Measurements from ENCODE around the gene PRDM5. TPM values are rescaled to one million over a fixed set of nuclear protein-coding genes. Genes with fewer than 3 reads are reported as not detected.

PRDM5 gene
- total RNA-seq, 2 donors from 2014 or later = 9.2 to 9.3 TPM

DNA sequence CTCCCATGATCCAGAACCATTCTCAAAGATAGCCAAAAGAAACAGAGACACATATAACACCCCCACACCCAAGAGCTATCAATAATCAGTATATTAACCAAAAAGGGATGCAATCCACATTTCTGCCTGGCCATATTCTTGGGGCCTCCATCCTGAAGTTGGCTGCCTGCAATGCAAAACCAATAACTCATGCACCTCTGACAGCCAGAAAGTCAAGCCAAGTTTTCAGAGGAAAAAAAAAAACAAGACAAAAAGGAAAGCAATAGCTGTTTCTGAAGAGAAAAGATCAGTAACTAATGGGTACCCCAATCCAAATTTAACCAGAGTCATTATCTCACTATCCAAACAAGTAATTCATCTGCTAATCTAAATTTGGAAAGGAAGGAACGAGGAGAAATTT, 7.3 kb upstream of the PRDM5 start:
- no peak overlapping the region for H3K4me3 ChIP-seq
- no peaks in the 10 kb centered on the region for H3K4me1 ChIP-seq
- no peaks in the 10 kb centered on the region for H3K36me3 ChIP-seq
- DNase-seq = no peak
- intact Hi-C loops (cut with DNase I) = loop anchor here (5.0 kb wide), 1 partner anchor 142 kb away; the partner anchor contains the start of gene NDNF
- TF ChIP-seq, protein P1, sequence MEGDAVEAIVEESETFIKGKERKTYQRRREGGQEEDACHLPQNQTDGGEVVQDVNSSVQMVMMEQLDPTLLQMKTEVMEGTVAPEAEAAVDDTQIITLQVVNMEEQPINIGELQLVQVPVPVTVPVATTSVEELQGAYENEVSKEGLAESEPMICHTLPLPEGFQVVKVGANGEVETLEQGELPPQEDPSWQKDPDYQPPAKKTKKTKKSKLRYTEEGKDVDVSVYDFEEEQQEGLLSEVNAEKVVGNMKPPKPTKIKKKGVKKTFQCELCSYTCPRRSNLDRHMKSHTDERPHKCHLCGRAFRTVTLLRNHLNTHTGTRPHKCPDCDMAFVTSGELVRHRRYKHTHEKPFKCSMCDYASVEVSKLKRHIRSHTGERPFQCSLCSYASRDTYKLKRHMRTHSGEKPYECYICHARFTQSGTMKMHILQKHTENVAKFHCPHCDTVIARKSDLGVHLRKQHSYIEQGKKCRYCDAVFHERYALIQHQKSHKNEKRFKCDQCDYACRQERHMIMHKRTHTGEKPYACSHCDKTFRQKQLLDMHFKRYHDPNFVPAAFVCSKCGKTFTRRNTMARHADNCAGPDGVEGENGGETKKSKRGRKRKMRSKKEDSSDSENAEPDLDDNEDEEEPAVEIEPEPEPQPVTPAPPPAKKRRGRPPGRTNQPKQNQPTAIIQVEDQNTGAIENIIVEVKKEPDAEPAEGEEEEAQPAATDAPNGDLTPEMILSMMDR (IDR thresholded peaks at IDR 0.05) = no peak
- no peaks in the 10 kb centered on the region for H3K9me3 ChIP-seq
- H3K27me3 ChIP-seq = no peaks in the 10 kb centered on the region
- H3K9ac ChIP-seq (ENCODE audit: low read depth in 2 of 2, low read length in 2 of 2) = no peak overlapping the region
- H3K27ac ChIP-seq = no peak overlapping the region

DNA sequence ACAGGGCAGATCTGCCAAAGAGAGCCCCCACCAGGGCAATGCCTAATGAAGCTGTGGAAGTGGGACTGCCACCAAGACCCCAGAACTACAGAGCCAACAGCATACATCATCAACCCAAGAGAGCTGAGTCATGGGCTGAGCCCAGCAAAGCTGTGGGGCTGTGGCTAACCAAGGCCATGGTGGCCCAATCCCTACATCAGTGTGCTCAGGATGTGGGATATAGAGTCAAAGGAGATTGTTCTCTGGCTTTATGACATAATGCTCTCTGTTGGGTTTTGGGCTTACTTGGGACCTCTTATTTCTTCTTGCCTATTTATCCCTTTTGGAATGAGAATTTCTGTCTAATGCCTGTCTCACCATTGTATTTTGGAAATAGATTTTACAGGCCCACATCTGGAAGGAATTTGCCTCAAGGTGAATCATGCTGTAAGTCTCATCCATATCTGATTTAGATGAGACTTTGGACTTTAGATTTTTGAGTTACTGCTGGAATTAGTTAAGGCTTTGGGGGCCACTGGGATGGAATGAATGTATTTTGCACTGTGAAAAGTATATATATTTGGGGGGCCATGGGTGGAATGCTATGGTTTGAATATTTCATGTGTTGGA, 5.4 kb upstream of the PRDM5 start:
- intact Hi-C loops (cut with DNase I) = loop anchor here (5.0 kb wide), 1 partner anchor 144 kb away; the partner anchor contains the start of gene NDNF
- no peak overlapping the region for H3K4me3 ChIP-seq
- no peaks in the 10 kb centered on the region for H3K9me3 ChIP-seq
- no peak overlapping the region for H3K27ac ChIP-seq
- H3K4me1 ChIP-seq = no peaks in the 10 kb centered on the region
- no peaks in the 10 kb centered on the region for H3K36me3 ChIP-seq
- TF ChIP-seq, protein P1 (IDR thresholded peaks at IDR 0.05) = no peak
- H3K9ac ChIP-seq (ENCODE audit: low read depth in 2 of 2, low read length in 2 of 2) = no peak overlapping the region
- H3K27me3 ChIP-seq = no peaks in the 10 kb centered on the region
- no peak for DNase-seq

DNA sequence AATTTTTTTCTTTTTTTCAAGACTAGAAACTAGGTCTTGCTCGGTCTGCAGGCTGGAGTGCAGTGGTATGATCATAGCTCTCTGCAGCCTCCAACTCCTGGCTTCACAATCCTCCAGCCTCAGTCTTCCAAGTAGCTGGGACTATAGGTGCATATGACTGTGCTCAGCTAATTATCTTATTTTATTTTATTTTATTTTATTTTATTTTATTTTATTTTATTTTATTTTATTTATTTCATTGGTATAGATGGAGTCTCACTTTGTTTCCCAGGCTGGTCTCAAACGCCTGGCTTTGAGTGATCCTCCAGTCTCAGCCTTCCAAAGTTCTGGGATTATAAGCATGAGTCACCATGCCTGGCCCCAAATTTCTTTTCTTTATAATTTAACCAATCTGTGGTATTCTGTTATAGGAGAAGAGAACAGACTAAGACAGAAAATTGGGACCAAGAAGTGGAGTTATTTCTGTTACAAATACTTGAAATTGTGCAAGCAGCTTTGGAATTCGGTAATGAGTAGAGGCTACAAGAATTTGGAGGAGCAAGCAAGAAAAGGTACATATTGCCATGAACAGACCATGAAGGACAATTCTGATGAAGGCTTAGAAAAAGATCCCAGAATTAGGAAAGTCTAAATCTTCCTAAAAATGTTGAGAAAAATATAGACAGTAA, 4.0 kb upstream of the PRDM5 start:
- H3K36me3 ChIP-seq = no peaks in the 10 kb centered on the region
- no peak overlapping the region for H3K27ac ChIP-seq
- TF ChIP-seq, protein P1 (IDR thresholded peaks at IDR 0.05) = no peak
- no peak overlapping the region for H3K4me3 ChIP-seq
- intact Hi-C loops (cut with DNase I) = loop anchor here (5.0 kb wide), 1 partner anchor 146 kb away; the partner anchor contains the start of gene NDNF
- no peaks in the 10 kb centered on the region for H3K4me1 ChIP-seq
- H3K9ac ChIP-seq (ENCODE audit: low read depth in 2 of 2, low read length in 2 of 2) = no peak overlapping the region
- no peaks in the 10 kb centered on the region for H3K27me3 ChIP-seq
- no peaks in the 10 kb centered on the region for H3K9me3 ChIP-seq
- no peak for DNase-seq

DNA sequence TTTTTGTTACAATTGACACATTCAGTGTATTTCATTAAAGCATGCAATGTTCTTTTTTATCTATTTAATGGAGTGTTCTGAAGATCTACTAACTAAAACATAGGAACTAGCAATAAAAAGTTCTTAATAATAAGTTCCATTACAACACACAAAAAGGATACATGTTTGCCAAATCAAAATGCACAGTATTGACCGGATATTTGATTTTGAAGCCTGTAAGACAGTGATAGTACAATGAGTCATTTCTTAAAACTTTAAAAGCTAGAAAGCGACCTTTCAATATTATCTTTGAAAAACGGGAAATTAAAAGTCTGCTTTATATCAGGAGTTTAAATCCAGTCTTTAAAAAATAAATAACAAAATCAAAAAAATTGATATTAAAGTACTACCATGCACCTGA, 2.4 kb upstream of the PRDM5 start:
- Histone ChIP-seq H3K36me3 (no peaks in the 10 kb centered on the region), H3K9ac (ENCODE audit: low read depth in 2 of 2, low read length in 2 of 2) (no peak overlapping the region), H3K4me3 (no peak overlapping the region), H3K27me3 (no peaks in the 10 kb centered on the region), H3K27ac (no peak overlapping the region), H3K4me1 (no peaks in the 10 kb centered on the region), H3K9me3 (no peaks in the 10 kb centered on the region)
- DNase-seq = no peak
- TF ChIP-seq, protein P1 (IDR thresholded peaks at IDR 0.05) = no peak
- intact Hi-C loops (cut with DNase I) = loop anchor here (5.0 kb wide), 1 partner anchor 147 kb away; the partner anchor contains the start of gene NDNF

- Histone ChIP-seq H3K4me3 (peak overlapping the region; percentile 66), H3K4me1 (no peaks in the 10 kb centered on the region), H3K36me3 (no peaks in the 10 kb centered on the region), H3K27me3 (no peaks in the 10 kb centered on the region), H3K9me3 (no peaks in the 10 kb centered on the region), H3K27ac (peak overlapping the region; percentile 89), H3K9ac (ENCODE audit: low read depth in 2 of 2, low read length in 2 of 2) (peak overlapping the region; percentile 70 to 85)
- intact Hi-C loops (cut with DNase I) = no loop called here
- TF ChIP-seq, protein P1 (IDR thresholded peaks at IDR 0.05) = no peak
- DNase-seq = no peak
These were observed 639 bp upstream of the PRDM5 start for GRCh38 chr4:120923207-120923522.
